Adipose tissue (tissue), 3 donors: ENCODE data around the gene CD3D. TPM values are rescaled to one million over a fixed set of nuclear protein-coding genes. Genes with fewer than 3 reads are reported as not detected.

ENCODE experiments used
- H3K27ac ChIP-seq: one replicate; pipeline ENCODE4 v1.5.1; 2013; ENCODE audit warnings: low read depth, low read length
- WGBS, 3 donors: extraction: QIAGEN DNeasy Blood & Tissue Kit; methylation state at CpG; one replicate each; pipeline ENCODE4 v1.1.7; 2013; 5-methylcytosine and 5-hydroxymethylcytosine counted together
- polyA plus RNA-seq, 3 donors: library from polyadenylated mRNA; stranded (reverse); fragments of 200-250 nt; gene quantifications; one replicate each; pipeline ENCODE4 v1.2.3, GENCODE V29; 2013
- donor health status: healthy with polysubstance abuse.
- donor health status: Bipolar disorder and iron deficiency.
- donor health status: healthy.

Gene CD3D
- polyA plus RNA-seq: 1 to 10 TPM; 1.2 to 4.3 (median 2.0) TPM

- WGBS, 3 donors: 75 to 79% (median 79%) methylated on average over 13 of the region's 13 CpGs
- H3K27ac ChIP-seq: no peak within 1 kb of the TSS
These were observed at the start of gene CD3D for GRCh38 chr11:118342503-118343161. Gene CD3D (minus strand): TSS chr11:118342705. CDS start chr11:118342607, 98 bp downstream.

GRCh38 chr11:118383657-118384056 is 41.2 kb upstream of the CD3D start:
- WGBS, 3 donors: 92 to 96% (median 96%) methylated on average over 3 of the region's 3 CpGs
- no peak overlapping the region for H3K27ac ChIP-seq

GRCh38 chr11:118382954-118383353 is 40.4 kb upstream of the CD3D start:
- no peak overlapping the region for H3K27ac ChIP-seq
- WGBS, 3 donors: 92 to 98% (median 95%) methylated on average over 3 of the region's 3 CpGs

- H3K27ac ChIP-seq: no peak overlapping the region
These were observed 38.1 kb upstream of the CD3D start for GRCh38 chr11:118380571-118380970.

- WGBS, 3 donors: 92 to 94% (median 92%) methylated on average over 4 of the region's 4 CpGs
These were observed 37.0 kb upstream of the CD3D start for GRCh38 chr11:118379497-118379896.

GRCh38 chr11:118375978-118376377 is 33.5 kb upstream of the CD3D start:
- no peak overlapping the region for H3K27ac ChIP-seq

More at GRCh38 chr11:118379497-118379896, 37.0 kb upstream of the CD3D start:
- no peak overlapping the region for H3K27ac ChIP-seq

- 63 to 86% (median 65%) methylated on average over 3 of the region's 3 CpGs for WGBS, 3 donors
- H3K27ac ChIP-seq: no peak overlapping the region
These were observed 32.2 kb upstream of the CD3D start for GRCh38 chr11:118374729-118375128.

- no peak overlapping the region for H3K27ac ChIP-seq
- WGBS, 3 donors: 85 to 98% (median 94%) methylated on average over 5 of the region's 5 CpGs
These were observed 31.4 kb upstream of the CD3D start for GRCh38 chr11:118373871-118374270.

GRCh38 chr11:118373263-118373662 is 30.8 kb upstream of the CD3D start:
- WGBS, 3 donors: 82 to 98% (median 90%) methylated on average over 2 of the region's 2 CpGs
- no peak overlapping the region for H3K27ac ChIP-seq

GRCh38 chr11:118370774-118371173 is 28.3 kb upstream of the CD3D start:
- WGBS, 3 donors: 94 to 97% (median 97%) methylated on average over 4 of the region's 4 CpGs

GRCh38 chr11:118366287-118366686 is 23.8 kb upstream of the CD3D start:
- no peak overlapping the region for H3K27ac ChIP-seq
- WGBS, 3 donors: 30 to 100% (median 85%) methylated on average over 1 of the region's 1 CpG

More at GRCh38 chr11:118370774-118371173, 28.3 kb upstream of the CD3D start:
- H3K27ac ChIP-seq: no peak overlapping the region

- 76 to 96% (median 93%) methylated on average over 3 of the region's 3 CpGs for WGBS, 3 donors
- no peak overlapping the region for H3K27ac ChIP-seq
These were observed 22.6 kb upstream of the CD3D start for GRCh38 chr11:118364956-118365615.

GRCh38 chr11:118359295-118359958 is 16.9 kb upstream of the CD3D start, which contains the start of gene UBE4A:
Gene UBE4A (plus strand): TSS chr11:118359600. CDS start chr11:118365081, 5,481 bp downstream.
- WGBS, 3 donors: 3 to 5% (median 5%) methylated on average over 33 of the region's 33 CpGs
- H3K27ac ChIP-seq: no peak within 1 kb of the TSS

GRCh38 chr11:118358071-118358470 is 15.6 kb upstream of the CD3D start:
- 62 to 66% (median 64%) methylated on average over 3 of the region's 3 CpGs for WGBS, 3 donors
- no peak overlapping the region for H3K27ac ChIP-seq

- H3K27ac ChIP-seq: no peak overlapping the region
- WGBS, 3 donors: 7 to 11% (median 11%) methylated on average over 5 to 6 of the region's 6 CpGs
These were observed 10.7 kb upstream of the CD3D start for GRCh38 chr11:118353084-118353710.

- 68 to 78% (median 75%) methylated on average over 6 of the region's 6 CpGs for WGBS, 3 donors
- H3K27ac ChIP-seq: no peak overlapping the region
These were observed 7.0 kb upstream of the CD3D start for GRCh38 chr11:118349475-118349874.

GRCh38 chr11:118343981-118344515 is 1.5 kb upstream of the CD3D start, which contains the start of gene CD3G:
Gene CD3G (plus strand): TSS chr11:118344344. CDS start chr11:118344424, 80 bp downstream.
- WGBS, 3 donors: 64 to 71% (median 69%) methylated on average over 6 of the region's 6 CpGs
- H3K27ac ChIP-seq: no peak within 1 kb of the TSS

GRCh38 chr11:118343248-118343647 is 743 bp upstream of the CD3D start:
- WGBS, 3 donors: 73 to 78% (median 77%) methylated on average over 9 of the region's 9 CpGs
- H3K27ac ChIP-seq: no peak overlapping the region
